ENCODE measurements around the gene MAN1A2.

Gene MAN1A2

DNA sequence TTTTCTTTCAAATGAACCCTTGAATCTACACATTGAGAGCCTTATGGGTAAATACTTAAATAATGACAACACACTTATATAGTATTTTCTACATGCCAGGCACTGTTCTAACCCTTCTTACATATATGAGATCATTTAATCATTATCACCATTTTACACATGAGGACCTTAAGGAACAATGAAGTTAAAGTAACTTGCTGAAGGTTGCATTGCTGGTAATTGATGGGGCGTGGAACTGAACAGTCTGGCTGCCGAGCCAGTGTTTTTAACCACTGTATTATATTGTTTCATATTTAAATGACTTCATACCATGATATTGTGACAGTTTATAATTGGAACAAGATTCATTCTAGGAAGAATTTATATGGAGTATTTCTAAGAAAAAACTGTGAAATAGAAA lies 126.7 kb downstream of the MAN1A2 start:
- no peak for DNase-seq (ENCODE audit: low read depth in 2 of 2)

DNA sequence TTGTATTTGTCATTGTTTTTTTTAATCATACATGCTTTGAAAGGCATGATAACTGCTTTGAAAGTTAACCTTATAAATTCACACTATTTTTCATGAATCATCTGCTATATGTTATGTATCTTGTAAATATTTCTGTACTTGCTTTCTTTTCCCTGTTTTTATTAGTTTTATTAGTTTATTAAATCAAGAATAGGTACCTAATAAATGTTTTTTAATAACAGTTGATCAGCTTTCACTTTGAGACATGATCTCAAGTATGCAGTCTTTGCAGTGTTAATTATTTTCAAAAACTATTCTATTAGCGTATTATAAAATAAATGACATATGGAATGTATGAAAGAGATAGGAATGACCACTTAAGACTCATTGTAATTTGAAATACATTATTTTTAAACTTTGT lies 127.8 kb downstream of the MAN1A2 start:
- no peak for DNase-seq (ENCODE audit: low read depth in 2 of 2)

DNA sequence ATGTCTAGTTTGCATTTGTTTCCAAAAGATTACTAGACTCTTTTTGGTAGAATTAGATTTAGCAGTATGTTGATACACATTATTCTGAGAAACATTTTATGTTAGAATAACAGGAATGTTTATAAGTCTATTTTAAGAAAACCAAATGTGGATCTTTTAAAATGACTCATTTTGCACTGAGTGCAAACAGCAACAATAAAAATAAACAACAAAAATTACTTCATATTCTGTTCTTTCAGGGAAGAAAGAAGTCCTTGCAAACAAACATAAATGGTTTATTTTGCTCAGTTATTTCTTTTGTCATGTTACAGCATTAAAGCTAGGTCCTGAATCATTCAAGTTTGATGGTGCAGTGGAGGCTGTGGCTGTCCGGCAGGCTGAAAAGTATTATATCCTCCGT lies 131.8 kb downstream of the MAN1A2 start:
- no peak for DNase-seq (ENCODE audit: low read depth in 2 of 2)

DNA sequence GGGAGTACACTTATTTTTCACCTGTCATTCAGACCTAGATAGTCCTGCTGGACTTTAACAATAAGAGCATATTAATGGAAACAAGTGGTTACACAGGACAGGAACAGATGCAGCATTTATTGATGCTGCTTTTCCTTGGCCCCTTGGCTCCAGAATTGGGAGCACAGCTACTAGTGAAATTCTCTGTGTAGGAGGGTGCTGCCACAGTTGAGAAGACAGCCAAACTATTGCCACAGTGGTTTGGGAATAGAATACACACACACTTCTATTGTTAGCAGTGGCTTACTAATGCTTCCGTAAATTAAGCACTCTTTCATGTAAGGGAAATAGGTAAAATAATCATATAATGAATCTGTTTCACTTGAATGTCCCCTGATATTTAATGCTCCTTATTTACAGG lies 133.3 kb downstream of the MAN1A2 start:
- DNase-seq (ENCODE audit: low read depth in 2 of 2): no peak

DNA sequence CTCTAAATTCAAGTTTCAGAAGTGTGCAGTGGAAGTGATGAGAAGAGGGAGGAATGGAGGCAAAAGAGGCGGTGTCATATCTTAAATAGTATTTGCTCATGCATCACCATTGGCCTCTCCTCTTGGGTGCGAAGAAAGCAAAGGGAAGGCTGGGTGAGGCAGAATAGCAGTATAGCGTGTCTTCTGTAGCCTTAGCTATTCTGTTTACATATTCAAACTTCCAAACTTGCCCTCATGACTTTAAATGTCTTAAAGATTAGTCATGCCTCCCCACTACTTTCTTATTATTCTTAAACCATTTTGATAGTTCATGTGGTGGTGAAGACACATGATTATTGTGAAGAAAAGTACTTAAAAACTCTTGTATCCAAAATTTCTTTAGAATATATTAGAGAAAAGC lies 134.0 kb downstream of the MAN1A2 start:
- no peak for DNase-seq (ENCODE audit: low read depth in 2 of 2)

DNA sequence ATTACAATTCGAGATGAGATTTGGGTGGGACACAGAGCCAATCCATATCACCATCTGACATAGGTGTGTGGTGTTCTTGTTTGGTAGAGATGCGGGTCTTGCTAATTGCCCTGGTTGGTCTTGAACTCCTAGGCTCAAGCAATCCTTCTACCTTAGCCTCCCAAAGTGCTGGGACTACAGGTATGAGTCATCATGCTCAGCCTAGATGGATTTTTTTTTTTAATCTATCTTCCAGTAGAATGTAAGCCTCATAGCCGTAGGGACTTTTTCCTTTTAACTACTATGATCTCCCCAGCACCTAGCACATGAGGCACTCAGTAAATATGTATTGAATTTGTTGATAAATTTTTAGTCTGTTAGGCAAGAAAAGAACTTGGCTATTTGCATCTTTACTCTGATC lies 144.0 kb downstream of the MAN1A2 start:
- no peak for DNase-seq (ENCODE audit: low read depth in 2 of 2)

DNA sequence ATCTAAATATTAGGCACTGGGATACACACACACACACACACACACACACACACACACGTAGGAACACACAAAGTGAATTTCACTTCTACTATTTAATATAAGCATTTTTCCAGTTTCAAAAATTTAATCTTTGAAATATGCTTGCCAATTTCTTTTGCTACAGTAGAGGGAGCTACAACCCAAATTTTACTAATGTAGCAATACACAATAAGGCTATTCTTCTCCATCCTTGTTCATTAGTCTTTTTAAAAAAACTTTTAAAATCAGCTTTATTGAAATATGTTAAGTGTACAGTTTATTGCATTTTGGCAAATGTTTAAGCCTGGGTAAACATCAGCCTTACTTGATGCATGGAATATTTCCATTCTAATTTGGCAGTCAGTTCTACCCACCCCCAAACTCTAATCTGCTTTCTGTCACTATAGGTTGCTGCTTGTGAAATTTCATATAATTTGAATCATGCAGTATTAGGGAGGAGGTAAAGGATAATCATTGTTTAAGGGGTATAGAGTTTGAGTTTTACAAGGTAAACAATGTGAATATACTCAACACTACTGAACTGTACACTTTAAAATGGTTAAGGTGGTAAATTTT lies 145.6 kb downstream of the MAN1A2 start:
- no peak for DNase-seq (ENCODE audit: low read depth in 2 of 2)

DNA sequence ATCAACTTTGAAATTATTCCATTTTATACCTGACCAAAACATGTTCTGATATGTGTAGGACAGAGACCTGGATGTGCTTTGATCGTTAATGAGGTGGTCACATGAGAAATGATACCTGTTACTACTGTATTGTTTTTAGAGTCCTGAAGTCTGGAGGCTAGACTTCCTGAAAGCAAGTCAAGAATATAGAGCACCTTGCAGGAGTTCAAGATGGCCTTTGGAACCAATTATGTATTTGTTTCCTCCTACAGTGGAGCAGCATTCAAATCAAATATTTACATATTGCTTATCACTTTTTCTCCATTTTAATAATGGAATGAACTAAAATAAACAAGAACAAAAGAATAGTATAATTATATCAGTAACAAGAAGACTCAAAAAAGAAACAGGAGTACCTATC lies 155.9 kb downstream of the MAN1A2 start:
- no peak for DNase-seq (ENCODE audit: low read depth in 2 of 2)

DNA sequence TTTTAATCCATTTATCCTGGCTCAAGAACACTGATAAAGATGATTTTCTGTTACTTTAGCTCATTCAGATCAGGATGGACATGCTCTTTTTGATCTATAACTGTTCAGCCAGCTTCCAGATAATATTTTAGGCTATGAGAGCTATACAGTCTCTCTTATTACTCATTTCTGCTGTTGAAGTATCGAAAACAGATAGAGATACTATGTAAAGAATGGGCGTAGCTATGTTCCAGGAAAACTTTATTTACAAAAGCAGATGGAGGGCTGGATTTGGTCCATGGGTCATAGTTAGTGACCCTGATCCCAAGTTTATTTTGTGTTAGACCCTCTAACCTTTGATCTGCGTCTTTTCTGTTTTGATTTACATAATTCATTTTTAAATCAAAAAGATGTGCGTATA lies 159.8 kb downstream of the MAN1A2 start:
- no peak for DNase-seq (ENCODE audit: low read depth in 2 of 2)

DNA sequence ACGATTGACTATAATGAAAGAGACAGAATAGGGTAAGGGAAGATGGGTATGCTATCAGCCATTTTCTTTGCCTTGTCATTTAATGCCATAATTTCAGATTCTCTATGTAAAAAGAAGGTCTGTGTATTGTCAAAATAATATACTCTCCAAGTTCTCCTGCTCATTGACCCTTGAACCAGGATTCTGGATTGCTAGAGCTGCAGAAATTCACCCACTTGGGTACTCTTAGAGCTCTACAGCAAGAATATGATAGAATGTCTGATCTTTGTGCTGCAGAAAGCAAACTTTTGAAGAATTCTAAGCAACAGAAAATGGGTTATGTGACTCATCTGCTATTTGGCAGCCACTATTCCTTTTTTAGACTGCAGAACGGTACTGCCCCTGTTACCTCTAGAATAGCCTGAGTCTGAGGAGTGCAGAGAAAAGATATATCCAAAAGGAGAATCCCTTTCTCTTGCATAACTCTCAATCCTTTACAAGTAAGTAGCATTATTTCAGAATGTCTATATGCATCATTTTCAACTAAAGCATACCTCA lies 160.4 kb downstream of the MAN1A2 start:
- no peak for DNase-seq (ENCODE audit: low read depth in 2 of 2)

DNA sequence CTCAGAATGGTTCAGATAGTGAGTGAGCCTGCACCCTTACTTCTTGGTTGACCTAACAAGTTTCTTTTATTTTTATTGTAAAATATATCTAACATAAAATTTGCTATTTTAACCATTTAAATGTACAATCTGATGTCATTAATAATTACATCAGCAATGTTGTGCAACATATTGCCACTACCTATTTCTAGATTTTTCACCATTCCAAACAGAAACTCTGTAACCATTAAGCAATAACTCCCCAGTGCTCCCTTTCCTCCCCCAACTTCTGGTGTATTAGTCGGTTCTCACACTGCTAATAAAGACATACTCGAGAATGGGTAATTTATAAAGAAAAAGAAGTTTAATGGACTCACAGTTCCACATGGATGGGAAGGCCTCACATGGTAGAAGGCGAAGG lies 162.4 kb downstream of the MAN1A2 start:
- DNase-seq (ENCODE audit: low read depth in 2 of 2): no peak

DNA sequence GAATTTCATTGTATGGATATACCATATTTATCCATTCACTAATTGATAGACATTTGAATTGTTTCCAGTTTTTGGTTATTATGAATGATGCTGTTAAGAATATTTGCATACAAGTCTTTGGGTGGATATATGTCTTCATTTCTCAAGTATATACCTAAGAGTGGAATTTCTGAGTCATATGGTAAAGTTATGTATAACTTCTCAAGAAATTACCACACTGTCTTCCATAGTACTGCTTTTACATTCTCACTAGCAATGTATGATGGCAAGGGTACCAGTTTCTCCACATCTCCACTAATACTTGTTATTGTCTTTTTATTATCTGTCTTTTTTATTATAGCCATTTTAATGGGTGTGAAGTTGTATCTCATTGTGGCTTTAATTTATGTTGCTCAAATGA lies 164.0 kb downstream of the MAN1A2 start:
- DNase-seq (ENCODE audit: low read depth in 2 of 2): no peak

DNA sequence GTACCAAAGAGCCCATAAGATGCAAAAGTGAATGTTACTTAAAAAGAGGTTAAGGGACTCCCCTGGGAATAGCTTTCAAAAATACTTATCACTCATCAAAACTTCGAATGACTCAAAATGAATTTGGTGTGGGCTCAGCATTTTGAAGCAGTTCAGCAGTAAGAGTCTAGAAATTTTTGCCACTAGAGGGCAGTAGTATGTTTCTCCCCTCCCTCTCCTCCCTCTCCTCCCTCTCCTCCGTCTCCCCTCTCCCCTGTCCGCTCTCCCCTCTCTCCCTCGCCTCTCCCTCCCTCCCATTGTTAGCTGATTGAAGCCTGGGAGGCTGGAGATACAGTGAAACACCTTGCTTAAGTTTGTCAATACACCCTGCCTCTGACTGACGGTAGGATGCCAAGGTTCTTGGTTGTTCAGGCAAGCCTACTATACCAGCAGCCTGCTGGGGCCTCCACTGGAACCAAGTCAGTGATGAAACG lies 167.8 kb downstream of the MAN1A2 start:
- peak in 1 of 2 experiments; percentile 9 for DNase-seq (ENCODE audit: low read depth in 2 of 2)

DNA sequence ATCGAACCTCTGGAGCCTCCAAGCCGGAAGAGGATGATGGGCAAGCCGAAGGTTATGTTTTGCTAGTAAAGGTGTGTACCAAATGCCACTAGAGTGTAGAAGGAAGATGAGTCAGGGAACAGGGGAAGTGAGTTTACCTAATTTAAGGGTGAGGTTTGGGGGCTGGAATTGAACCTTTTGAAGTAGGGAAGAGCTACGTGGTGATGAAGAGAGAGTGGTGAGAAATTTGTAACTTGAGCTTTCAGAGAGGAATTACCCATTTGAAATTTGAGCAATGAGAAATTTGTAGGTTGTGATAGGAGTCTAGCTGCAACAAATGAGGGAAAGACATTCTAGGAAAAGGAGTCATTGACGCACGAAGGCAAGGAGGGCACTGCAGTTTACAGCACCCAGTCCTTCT lies 168.6 kb downstream of the MAN1A2 start:
- DNase-seq (ENCODE audit: low read depth in 2 of 2): no peak

DNA sequence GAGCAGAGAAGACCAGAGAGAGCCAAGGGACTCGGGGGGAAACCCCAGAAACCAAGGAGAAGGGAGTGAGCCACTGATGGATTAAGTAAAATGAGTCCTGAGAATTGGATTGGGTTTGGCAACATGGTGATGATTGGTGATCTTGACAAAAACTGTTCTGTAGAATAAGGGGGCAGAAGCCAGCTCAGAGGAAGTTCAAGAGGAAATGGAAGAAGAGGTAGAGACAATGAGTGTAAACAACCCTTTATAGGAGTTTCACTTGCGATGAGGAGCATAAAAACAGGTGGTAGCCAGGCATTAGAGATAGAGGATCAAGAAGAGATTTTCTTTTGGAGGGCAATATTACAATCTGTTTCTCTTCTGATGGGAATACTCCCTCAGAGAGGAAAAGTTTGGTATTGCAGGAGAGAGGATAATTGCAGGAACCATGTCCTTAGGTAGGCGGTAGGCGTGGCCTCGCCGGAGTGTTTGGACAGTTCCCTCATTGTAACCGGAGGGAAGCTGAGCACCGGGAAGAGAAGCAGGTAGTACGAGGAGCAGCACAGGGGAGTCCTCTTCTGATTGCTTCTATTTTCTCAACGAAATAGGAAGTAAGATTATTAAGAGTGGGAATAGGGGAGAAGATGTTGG lies 170.2 kb downstream of the MAN1A2 start:
- DNase-seq (ENCODE audit: low read depth in 2 of 2): no peak

DNA sequence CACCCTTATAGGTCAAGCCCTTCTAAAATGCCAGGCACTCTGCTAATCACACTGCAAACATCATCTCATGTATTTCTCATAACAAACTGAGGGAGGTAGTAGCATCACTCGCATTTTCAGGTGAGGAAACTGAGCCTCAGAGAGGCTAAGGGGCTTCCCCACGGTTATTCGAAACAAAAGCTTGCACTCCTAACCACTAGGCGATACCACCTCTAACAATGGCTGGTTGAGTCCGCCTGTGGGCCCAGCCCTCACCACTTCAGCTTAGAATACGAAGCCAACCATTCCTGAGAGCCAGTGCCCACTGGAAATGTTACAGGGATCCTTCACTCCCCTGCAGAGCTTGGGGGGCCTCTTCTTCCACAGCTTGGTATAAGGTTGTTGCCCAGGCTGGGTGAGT lies 173.3 kb downstream of the MAN1A2 start:
- DNase-seq (ENCODE audit: low read depth in 2 of 2): no peak

DNA sequence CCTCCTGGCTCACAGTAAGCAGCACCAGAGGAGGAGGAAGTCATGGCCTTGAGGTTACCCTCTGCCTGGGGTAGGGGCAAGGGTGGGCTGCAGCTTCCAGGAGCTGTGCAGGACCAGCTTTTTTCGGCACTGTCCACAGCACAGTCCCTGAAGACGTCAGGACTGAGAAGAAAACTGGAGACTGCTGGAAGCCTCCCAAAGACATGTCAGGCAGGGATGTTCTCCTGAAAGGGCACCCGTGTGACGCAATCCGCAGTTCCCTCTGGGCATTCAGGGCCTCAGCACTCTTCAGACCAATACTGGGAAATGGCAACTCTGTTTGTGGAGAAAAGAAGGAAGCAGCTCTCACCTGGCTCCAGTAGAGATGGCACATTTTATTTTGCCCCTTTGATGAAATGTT lies 173.8 kb downstream of the MAN1A2 start:
- no peak for DNase-seq (ENCODE audit: low read depth in 2 of 2)

DNA sequence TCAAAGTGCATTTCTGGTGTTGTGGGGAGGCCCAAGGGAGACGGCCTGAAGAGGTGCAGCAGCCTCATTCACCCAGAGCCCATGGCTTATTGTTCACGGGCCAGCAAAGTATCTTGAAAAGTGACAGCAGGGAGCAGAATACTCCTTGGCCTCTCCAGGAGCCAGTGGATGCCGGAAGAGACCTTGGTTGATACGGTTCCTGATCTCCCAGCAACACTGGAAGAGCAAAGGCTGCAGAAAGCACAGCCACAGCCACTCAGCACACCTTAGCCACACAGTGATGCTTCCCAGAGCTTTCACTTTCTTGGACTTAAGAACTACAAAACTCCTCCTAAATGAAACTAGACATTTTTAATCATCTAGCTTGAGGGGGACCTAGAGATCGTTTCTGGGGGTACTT lies 174.3 kb downstream of the MAN1A2 start:
- no peak for DNase-seq (ENCODE audit: low read depth in 2 of 2)

DNA sequence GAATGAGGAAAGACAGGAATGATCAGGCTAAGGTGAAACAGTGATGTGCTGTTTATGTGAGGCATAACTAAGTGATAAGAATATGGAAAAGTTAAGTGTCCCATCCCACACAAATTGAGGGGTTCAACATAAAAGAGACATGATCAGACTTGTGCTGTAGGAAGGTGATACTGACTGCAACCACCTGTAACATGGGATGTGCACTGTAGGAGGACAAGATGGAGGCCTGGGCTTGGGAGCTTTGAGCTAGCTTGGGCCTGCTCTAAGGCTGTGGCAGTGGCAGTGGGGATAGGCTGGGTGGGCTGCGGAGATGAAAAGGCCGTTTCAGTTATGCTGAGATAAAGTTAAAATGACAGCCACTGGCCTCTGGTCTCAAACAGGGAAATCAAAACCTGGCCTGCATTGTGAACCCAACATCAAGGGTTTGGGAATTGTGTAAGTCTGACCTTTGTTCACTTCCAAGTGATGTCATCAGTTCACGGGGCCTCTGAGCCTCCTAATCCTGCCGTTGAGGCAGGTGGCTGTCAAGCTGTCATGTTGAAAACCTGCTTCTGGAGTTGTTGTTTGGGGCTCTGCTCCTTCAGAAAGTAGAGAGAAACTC lies 177.4 kb downstream of the MAN1A2 start:
- DNase-seq (ENCODE audit: low read depth in 2 of 2): no peak

DNA sequence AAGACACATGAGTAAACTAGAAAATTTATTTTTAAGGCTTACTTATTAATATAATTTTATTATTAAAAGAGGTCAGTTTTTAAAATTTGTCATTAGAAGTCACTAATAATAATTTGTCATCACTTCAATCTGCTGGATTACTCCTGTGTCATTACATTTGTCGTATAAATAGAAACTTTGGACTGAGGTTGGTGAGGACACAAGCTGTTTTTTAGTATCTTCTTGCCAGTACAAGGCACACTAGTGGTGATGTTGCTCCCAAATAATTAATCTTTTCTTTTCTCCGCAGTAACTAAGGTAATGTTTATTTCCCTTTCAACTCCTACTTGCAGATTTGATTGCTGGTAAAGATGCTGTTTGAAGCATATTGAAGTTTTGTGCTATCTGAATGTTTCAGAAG lies 179.2 kb downstream of the MAN1A2 start:
- DNase-seq (ENCODE audit: low read depth in 2 of 2): no peak

DNA sequence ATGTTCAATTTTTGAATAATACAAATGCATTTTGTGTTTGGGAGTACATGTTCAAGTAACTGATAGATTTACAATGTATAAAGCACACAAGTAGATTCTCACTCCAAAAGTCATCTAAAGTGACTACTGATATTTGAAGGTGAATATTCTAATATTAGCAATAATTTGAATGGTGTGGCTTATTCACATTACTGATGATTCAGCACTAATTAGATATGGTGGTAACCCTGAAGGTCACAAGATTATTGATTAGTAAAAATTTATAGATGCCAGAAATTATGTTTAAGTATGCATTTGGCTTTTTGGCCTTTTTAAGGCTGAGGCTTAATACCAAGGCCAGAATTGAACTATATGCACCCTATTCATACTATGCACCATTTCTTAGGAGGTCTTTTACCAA lies 186.2 kb downstream of the MAN1A2 start:
- DNase-seq (ENCODE audit: low read depth in 2 of 2): no peak

DNA sequence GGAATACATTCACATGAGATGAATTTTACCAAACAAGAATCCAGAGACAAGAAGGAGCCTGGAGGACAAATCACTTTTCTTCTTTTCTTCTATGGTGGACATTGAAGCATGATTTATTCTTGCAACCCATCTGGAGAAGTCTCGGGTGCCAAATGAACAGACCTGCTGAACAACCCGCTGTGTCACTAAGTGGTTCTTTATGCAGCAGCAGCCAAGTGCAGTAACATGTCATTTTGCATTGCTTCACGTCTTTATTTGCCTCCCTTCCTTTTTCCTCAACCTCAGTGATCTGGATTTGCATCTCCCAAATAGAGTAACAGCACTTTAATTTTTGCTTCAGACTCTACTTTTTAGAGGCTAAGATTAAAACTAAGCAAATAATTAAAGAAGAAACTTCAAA lies 188.6 kb downstream of the MAN1A2 start:
- DNase-seq (ENCODE audit: low read depth in 2 of 2): no peak

DNA sequence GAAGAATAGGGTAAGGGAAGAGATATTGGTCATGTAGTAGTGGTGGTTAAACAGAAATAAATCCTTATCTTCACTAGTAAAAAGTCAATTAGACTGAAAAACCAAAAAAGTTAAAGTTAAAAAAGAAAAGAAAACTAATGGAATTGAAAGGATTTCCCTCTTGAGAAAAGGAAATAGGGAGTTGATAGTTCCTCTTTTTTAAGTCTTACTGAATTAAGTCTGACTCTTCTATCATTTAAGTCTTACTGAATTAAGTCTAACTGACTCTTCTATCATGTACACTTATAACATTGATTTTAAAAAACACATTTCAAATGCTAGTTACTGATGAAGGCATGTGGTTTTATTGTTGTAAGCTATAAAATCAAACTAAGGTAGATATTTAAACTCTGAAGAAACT lies 189.1 kb downstream of the MAN1A2 start:
- no peak for DNase-seq (ENCODE audit: low read depth in 2 of 2)
